GM23338 (cell line): ENCODE data around the gene KISS1R. TPM values are rescaled to one million over a fixed set of nuclear protein-coding genes. Genes with fewer than 3 reads are reported as not detected.

Experiments used
- ATAC-seq: fragments of 200-7000 bp; cut with Tn5 transposase; 3 replicates; pipeline ENCODE4 v1.9.1; 2020
- DNase-seq: peaks from one replicate; pipeline ENCODE4 v3.0.0-alpha.2; 2015; ENCODE audit warnings: low spot score
- H2AFZ ChIP-seq: fragments of 200-600 bp; sonication (generic); 2 replicates; pipeline ENCODE4 v1.8.0; 2016; ENCODE audit warnings: antibody characterized with exemption, mild to moderate bottlenecking, moderate library complexity
- H3F3A ChIP-seq: fragments of 200-600 bp; sonication (generic); replicated peaks from 2 replicates; pipeline ENCODE4 v1.8.0; 2017; ENCODE audit warnings: antibody characterized with exemption, mixed run types, low read depth
- H3K27ac ChIP-seq: fragments of 200-600 bp; sonication (generic); 2 replicates; pipeline ENCODE4 v1.6.1; 2016; ENCODE audit warnings: low read depth
- H3K27me3 ChIP-seq: fragments of 200-600 bp; sonication (generic); 2 replicates; pipeline ENCODE4 v1.8.0; 2016; ENCODE audit warnings: mild to moderate bottlenecking, mixed run types, moderate library complexity; ENCODE audit not compliant: insufficient read depth
- H3K36me3 ChIP-seq: fragments of 200-600 bp; sonication (generic); 2 replicates; pipeline ENCODE4 v1.8.0; 2016; ENCODE audit warnings: mild to moderate bottlenecking; ENCODE audit not compliant: insufficient read depth
- H3K4me1 ChIP-seq: fragments of 200-600 bp; sonication (generic); 2 replicates; pipeline ENCODE4 v1.8.0; 2016; ENCODE audit warnings: mild to moderate bottlenecking, moderate library complexity; ENCODE audit not compliant: insufficient read depth
- H3K4me2 ChIP-seq: fragments of 200-600 bp; sonication (generic); 2 replicates; pipeline ENCODE4 v1.7.1; 2017; ENCODE audit warnings: mixed run types
- H3K4me3 ChIP-seq: fragments of 200-600 bp; sonication (generic); 2 replicates; pipeline ENCODE4 v1.6.1; 2016; ENCODE audit warnings: mixed run types
- H3K79me2 ChIP-seq: fragments of 200-600 bp; sonication (generic); replicated peaks from 2 replicates; pipeline ENCODE4 v1.8.0; 2017; ENCODE audit warnings: mild to moderate bottlenecking; ENCODE audit not compliant: insufficient read depth
- H3K9me2 ChIP-seq: fragments of 200-600 bp; sonication (generic); 2 replicates; pipeline ENCODE4 v1.8.0; 2017; ENCODE audit not compliant: insufficient read depth
- H4K20me1 ChIP-seq: fragments of 200-600 bp; sonication (generic); replicated peaks from 2 replicates; pipeline ENCODE4 v1.8.0; 2017; ENCODE audit warnings: mild to moderate bottlenecking; ENCODE audit not compliant: insufficient read depth
- H3K27ac Mint-ChIP-seq: 2 replicates; pipeline ENCODE4 v1.8.0; 2020; ENCODE audit warnings: inconsistent platforms, mild to moderate bottlenecking, moderate library complexity, mixed read lengths
- H3K27me3 Mint-ChIP-seq: 3 replicates; pipeline ENCODE4 v1.8.0; 2022; ENCODE audit warnings: low read depth, mild to moderate bottlenecking, moderate library complexity, mixed read lengths, inconsistent platforms; ENCODE audit not compliant: insufficient read depth, poor library complexity
- H3K36me3 Mint-ChIP-seq: 3 replicates; pipeline ENCODE4 v1.8.0; 2021; ENCODE audit warnings: low read depth, mild to moderate bottlenecking, inconsistent platforms, moderate library complexity, mixed read lengths
- H3K4me1 Mint-ChIP-seq: 3 replicates; pipeline ENCODE4 v1.8.0; 2020; ENCODE audit warnings: mild to moderate bottlenecking, inconsistent platforms, mixed read lengths
- H3K4me3 Mint-ChIP-seq: 3 replicates; pipeline ENCODE4 v1.8.0; 2021; ENCODE audit warnings: moderate library complexity, mild to moderate bottlenecking, inconsistent platforms, mixed read lengths
- H3K9me3 Mint-ChIP-seq: 3 replicates; pipeline ENCODE4 v1.8.0; 2020; ENCODE audit warnings: moderate library complexity, mild to moderate bottlenecking, inconsistent platforms, mixed read lengths
- CREB1 ChIP-seq: fragments of 250-450 bp; sonication (Bioruptor Pico); IDR thresholded peaks from 2 replicates; pipeline ENCODE4 v1.5.0; 2020; ENCODE audit warnings: low read depth, mild to moderate bottlenecking, moderate library complexity
- CTCF ChIP-seq, 2 experiments: fragments of 200-600 bp in 1 of 2; sonication (generic) in 1 of 2; conservative IDR thresholded peaks; 2 replicates each; pipeline versions ENCODE4 v1.5.1 to v1.6.1; 2016 to 2017; ENCODE audit warnings: antibody characterized with exemption in 2 of 2, low read depth in 2 of 2, mild to moderate bottlenecking in 2 of 2, moderate library complexity in 1 of 2
- EZH2phosphoT487 ChIP-seq: fragments of 200-600 bp; sonication (generic); IDR thresholded peaks from one replicate; pipeline ENCODE4 v1.8.1; 2018; ENCODE audit warnings: antibody characterized with exemption; ENCODE audit not compliant: unreplicated experiment
- JUNB ChIP-seq: IDR thresholded peaks from one replicate; pipeline ENCODE4 v1.6.1; 2016; ENCODE audit warnings: antibody characterized with exemption; ENCODE audit not compliant: unreplicated experiment
- NANOG ChIP-seq: IDR thresholded peaks from 2 replicates; pipeline ENCODE4 v1.6.1; 2016; ENCODE audit warnings: antibody characterized with exemption, borderline replicate concordance
- POLR2AphosphoS5 ChIP-seq: IDR thresholded peaks from 2 replicates; pipeline ENCODE4 v1.6.1; 2016; ENCODE audit warnings: antibody characterized with exemption, low read depth
- STAT1 ChIP-seq: IDR thresholded peaks from one replicate; pipeline ENCODE4 v1.6.1; 2016; ENCODE audit warnings: antibody characterized with exemption; ENCODE audit not compliant: unreplicated experiment
- ZNF331 ChIP-seq: fragments of 250-450 bp; sonication (Bioruptor Pico); IDR thresholded peaks from 2 replicates; pipeline ENCODE4 v1.5.0; 2020; ENCODE audit warnings: low read depth, mild to moderate bottlenecking, moderate library complexity
- polyA plus RNA-seq: library from polyadenylated mRNA; unstranded; fragments of >200 nt; fragmentation: Nextera tagmentation; extraction: Ambion mirVana; gene quantifications from 2 replicates; pipeline ENCODE4 v1.2.1, GENCODE V29; 2016
- total RNA-seq: library from RNA; depleted of rRNA; stranded (reverse); fragments of >200 nt; shearing (Covaris generic); gene quantifications from 2 replicates; pipeline ENCODE4 v1.2.3, GENCODE V29; 2014
- TF ChIP-seq, protein P1 (sequence below): fragments of 250-450 bp; sonication (Bioruptor Pico); IDR thresholded peaks from 2 replicates; pipeline ENCODE4 v1.5.0; 2020; ENCODE audit warnings: mild to moderate bottlenecking, moderate library complexity

KISS1R gene
- total and polyA plus RNA-seq, 2 experiments from 2014 or later: 0.78 to 4.0 TPM

DNA sequence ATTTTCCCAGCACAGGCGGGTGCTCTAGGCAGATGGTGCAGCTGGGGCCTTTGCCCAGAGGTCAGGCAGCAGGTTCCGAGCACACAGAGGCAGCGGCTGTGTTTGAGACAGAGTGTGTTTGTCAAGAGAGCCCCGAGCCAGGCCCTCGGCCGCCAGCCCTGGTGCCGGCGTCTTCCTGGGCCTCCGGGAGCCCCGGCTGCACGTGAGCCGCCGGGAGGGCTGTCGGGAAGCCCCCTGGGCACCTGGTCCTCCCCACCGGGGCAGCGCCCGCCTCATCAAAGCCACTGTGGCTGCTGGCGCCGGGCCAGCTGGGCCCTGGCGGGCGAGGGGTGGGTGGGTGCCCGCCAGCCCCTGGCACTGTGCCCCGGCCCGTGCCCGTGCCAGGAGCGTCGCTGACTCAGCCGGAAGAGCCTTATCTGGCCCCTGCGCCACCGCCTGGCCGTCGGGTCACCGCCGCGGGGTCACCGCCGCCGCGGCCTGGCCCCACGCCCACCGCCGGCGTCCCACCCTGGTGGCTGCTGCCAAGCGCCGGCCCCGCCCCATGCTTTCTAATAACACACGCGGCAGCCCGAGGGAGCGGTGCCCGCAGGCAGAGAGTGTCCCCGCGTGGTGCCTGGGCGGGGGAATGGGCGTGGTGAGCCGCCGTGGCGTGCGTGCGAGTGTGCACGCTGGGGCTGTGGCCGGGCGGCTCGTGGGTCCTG, 23.6 kb downstream of the KISS1R start:
- peaks cover 17% of the 10 kb centered on the region for H3K27me3 Mint-ChIP-seq
- Histone ChIP-seq H3K4me2 (no peak overlapping the region), H3K27me3 (no peaks in the 10 kb centered on the region), H3K36me3 (no peaks in the 10 kb centered on the region), H3F3A (0 out of 2 replicates have a peak, but pooled peaks cover 3% of the 10 kb centered on the region), H3K79me2 (peaks cover 64% of the 10 kb centered on the region), H2AFZ (no peak overlapping the region), H4K20me1 (peaks cover 3% of the 10 kb centered on the region), H3K27ac (no peak overlapping the region), H3K4me1 (no peaks in the 10 kb centered on the region), H3K9me2 (no peaks in the 10 kb centered on the region), H3K4me3 (no peak overlapping the region)
- TF ChIP-seq EZH2phosphoT487 (no peak), JUNB (no peak), POLR2AphosphoS5 (no peak), NANOG (no peak), CTCF (conservative IDR thresholded peaks at IDR 0.05; ENCODE audit: low read depth in 2 of 2) (no peak)
- no peaks in the 10 kb centered on the region; the same call in 2 of the 3 replicates for H3K4me1 Mint-ChIP-seq
- peaks cover 2% of the 10 kb centered on the region; the same call in 2 of the 3 replicates for H3K9me3 Mint-ChIP-seq
- H3K27ac Mint-ChIP-seq: no peak overlapping the region
- no peak overlapping the region for H3K4me3 Mint-ChIP-seq
- ATAC-seq: no peak
- DNase-seq: no peak
- peaks cover 43% of the 10 kb centered on the region for H3K36me3 Mint-ChIP-seq

DNA sequence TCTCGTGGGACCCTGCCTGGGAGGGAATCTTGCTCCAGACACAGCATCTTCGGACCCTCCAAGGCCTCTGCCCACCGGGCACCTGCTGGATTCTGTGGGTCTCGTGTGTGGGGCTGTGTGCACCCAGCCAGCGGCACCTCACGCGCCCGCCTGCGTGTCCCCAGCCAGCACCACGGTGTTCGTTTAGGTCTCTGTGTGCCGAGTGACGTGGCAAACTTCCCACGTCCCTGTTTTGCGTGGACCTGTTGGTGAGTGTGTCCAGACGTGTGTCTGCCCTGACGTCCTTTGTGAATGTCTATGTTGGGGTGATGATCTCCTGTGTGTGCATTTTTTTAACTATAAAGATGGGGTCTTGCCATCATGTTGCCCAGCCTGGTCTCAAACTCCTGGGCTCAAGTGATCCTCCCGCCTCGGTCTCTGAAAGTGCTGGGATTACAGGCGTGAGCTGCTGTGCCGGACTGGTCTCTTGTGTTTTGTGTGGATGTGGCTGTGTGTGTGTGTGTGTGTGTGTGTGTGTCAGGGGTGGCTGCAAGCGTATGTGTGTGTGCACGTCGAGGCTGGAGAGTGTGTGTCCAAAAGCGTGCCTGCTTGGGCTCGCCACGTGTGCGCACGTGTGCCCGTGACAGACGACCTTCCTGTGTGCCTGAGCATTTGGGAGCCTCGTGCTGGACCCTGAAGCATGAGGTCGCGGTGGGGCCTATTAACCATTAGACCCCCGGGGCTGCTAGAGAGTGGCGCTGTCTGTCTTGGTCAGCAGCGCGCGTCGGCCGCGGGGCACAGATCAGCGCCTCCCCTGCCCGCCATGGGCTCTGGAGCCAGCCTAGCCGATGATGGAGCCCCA, 24.4 kb downstream of the KISS1R start:
- Mint-ChIP-seq H3K27me3 (peaks cover 18% of the 10 kb centered on the region), H3K27ac (peak overlapping the region; percentile 35; the same call in 1 of the 2 replicates), H3K36me3 (peaks cover 43% of the 10 kb centered on the region), H3K4me3 (no peak overlapping the region; the same call in 2 of the 3 replicates), H3K4me1 (no peaks in the 10 kb centered on the region; the same call in 2 of the 3 replicates), H3K9me3 (peaks cover 2% of the 10 kb centered on the region; the same call in 2 of the 3 replicates)
- no peak for ATAC-seq
- no peaks in the 10 kb centered on the region for H3K27me3 ChIP-seq
- no peaks in the 10 kb centered on the region for H3K9me2 ChIP-seq
- no peak overlapping the region for H3K4me3 ChIP-seq
- no peak overlapping the region for H3K27ac ChIP-seq
- peaks cover 58% of the 10 kb centered on the region for H3K79me2 ChIP-seq
- H2AFZ ChIP-seq: no peak overlapping the region
- peaks cover 3% of the 10 kb centered on the region for H4K20me1 ChIP-seq
- 0 out of 2 replicates have a peak, but pooled peaks cover 3% of the 10 kb centered on the region for H3F3A ChIP-seq
- H3K36me3 ChIP-seq: no peaks in the 10 kb centered on the region
- no peak for DNase-seq
- H3K4me2 ChIP-seq: no peak overlapping the region
- TF ChIP-seq JUNB (no peak), NANOG (no peak), EZH2phosphoT487 (no peak), ZNF331 (CRISPR knock-in tag) (no peak), CREB1 (CRISPR knock-in tag) (no peak), STAT1 (no peak)
- TF ChIP-seq, protein P1, sequence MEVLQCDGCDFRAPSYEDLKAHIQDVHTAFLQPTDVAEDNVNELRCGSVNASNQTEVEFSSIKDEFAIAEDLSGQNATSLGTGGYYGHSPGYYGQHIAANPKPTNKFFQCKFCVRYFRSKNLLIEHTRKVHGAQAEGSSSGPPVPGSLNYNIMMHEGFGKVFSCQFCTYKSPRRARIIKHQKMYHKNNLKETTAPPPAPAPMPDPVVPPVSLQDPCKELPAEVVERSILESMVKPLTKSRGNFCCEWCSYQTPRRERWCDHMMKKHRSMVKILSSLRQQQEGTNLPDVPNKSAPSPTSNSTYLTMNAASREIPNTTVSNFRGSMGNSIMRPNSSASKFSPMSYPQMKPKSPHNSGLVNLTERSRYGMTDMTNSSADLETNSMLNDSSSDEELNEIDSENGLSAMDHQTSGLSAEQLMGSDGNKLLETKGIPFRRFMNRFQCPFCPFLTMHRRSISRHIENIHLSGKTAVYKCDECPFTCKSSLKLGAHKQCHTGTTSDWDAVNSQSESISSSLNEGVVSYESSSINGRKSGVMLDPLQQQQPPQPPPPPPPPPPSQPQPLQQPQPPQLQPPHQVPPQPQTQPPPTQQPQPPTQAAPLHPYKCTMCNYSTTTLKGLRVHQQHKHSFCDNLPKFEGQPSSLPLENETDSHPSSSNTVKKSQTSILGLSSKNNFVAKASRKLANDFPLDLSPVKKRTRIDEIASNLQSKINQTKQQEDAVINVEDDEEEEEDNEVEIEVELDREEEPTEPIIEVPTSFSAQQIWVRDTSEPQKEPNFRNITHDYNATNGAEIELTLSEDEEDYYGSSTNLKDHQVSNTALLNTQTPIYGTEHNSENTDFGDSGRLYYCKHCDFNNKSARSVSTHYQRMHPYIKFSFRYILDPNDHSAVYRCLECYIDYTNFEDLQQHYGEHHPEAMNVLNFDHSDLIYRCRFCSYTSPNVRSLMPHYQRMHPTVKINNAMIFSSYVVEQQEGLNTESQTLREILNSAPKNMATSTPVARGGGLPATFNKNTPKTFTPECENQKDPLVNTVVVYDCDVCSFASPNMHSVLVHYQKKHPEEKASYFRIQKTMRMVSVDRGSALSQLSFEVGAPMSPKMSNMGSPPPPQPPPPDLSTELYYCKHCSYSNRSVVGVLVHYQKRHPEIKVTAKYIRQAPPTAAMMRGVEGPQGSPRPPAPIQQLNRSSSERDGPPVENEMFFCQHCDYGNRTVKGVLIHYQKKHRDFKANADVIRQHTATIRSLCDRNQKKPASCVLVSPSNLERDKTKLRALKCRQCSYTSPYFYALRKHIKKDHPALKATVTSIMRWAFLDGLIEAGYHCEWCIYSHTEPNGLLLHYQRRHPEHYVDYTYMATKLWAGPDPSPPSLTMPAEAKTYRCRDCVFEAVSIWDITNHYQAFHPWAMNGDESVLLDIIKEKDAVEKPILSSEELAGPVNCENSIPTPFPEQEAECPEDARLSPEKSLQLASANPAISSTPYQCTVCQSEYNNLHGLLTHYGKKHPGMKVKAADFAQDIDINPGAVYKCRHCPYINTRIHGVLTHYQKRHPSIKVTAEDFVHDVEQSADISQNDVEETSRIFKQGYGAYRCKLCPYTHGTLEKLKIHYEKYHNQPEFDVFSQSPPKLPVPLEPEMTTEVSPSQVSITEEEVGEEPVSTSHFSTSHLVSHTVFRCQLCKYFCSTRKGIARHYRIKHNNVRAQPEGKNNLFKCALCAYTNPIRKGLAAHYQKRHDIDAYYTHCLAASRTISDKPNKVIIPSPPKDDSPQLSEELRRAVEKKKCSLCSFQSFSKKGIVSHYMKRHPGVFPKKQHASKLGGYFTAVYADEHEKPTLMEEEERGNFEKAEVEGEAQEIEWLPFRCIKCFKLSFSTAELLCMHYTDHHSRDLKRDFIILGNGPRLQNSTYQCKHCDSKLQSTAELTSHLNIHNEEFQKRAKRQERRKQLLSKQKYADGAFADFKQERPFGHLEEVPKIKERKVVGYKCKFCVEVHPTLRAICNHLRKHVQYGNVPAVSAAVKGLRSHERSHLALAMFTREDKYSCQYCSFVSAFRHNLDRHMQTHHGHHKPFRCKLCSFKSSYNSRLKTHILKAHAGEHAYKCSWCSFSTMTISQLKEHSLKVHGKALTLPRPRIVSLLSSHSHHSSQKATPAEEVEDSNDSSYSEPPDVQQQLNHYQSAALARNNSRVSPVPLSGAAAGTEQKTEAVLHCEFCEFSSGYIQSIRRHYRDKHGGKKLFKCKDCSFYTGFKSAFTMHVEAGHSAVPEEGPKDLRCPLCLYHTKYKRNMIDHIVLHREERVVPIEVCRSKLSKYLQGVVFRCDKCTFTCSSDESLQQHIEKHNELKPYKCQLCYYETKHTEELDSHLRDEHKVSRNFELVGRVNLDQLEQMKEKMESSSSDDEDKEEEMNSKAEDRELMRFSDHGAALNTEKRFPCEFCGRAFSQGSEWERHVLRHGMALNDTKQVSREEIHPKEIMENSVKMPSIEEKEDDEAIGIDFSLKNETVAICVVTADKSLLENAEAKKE: no peak
- H3K4me1 ChIP-seq: no peaks in the 10 kb centered on the region
